Activated CD4-positive, alpha-beta T cell treated with anti-CD3 and anti-CD28 coated beads, Interleukin-10, Interleukin-2, amounts not matched to agents 100 ng/mL and 50 ng/mL, durations not matched to agents 16 hours and 8 hours (primary cell): ENCODE results near the gene NLRP6.
"Not testable (repeated sequence)": the region's sequence is repeated elsewhere in the genome, so short reads cannot be mapped to it uniquely, and the experiment has no call there.

Experiments used
- DNase-seq: peaks from one replicate; pipeline ENCODE4 v3.0.0-alpha.2; 2020

NLRP6 gene

DNA sequence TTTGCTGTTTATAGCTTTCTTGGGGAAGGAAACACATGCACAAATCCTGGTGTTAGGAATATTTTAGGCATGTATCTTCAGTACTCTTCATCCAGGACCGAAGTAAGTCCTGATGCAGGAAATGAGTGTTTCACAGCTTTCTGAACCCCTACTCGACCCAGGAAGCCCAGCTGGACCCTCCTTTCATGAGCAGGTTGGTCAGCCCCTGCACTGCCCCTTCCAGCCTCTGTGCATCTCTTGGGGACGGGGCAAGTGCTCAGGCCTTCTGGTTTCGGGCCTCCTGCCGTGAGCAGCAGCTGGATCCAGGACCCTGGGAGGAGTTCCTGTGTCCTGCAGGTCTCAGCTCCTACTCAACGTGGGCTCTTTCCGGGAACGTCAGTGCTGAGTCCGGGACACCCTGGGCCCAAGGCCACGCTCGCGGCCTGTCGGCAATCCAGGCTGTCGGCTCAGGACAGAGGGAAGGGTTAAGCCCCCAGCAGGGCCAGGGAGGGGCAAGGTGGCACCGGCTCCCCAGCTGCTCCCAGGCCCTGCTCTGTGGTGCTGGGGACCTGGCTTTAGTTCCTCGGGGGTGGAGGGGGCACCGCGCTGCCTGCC lies 31.9 kb downstream of the NLRP6 start:
- not testable (repeated sequence) for DNase-seq

DNA sequence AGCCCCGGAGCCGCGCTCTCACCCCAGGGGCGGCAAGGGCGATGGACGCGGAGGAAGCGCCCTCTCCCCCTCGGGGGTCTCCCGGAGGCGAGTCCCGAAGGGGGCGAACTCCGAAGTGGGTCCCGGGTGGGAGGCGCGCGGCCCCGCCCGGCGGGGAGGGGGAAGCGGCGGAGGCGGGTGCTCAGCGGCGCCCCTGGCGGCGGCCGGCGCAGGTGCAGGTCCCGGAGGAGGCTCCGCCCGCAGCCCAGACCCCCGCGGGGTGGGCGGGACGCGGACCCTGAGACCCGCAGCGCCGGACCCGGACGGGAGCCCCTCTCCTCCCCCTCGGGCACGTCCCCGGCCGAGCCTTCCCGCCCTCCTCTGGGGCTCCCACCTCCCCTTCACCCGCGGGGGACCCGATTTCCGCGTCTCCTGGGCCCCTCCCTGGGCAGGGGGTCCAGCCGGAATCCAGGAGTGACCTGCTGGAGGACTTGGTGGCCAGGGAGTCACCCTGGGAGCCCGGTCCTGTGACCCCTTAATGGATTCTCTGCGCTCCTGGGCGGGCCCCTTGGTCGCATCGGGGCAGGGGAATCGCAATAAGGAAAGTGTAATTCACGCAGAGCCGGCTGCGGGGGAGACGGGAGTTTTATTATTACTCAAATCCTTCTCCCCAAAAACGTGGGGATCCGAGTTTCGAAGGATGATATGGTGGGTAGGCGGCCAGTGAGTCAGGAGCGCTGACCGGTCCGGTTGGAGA lies 33.0 kb downstream of the NLRP6 start:
- not testable (repeated sequence) for DNase-seq

DNA sequence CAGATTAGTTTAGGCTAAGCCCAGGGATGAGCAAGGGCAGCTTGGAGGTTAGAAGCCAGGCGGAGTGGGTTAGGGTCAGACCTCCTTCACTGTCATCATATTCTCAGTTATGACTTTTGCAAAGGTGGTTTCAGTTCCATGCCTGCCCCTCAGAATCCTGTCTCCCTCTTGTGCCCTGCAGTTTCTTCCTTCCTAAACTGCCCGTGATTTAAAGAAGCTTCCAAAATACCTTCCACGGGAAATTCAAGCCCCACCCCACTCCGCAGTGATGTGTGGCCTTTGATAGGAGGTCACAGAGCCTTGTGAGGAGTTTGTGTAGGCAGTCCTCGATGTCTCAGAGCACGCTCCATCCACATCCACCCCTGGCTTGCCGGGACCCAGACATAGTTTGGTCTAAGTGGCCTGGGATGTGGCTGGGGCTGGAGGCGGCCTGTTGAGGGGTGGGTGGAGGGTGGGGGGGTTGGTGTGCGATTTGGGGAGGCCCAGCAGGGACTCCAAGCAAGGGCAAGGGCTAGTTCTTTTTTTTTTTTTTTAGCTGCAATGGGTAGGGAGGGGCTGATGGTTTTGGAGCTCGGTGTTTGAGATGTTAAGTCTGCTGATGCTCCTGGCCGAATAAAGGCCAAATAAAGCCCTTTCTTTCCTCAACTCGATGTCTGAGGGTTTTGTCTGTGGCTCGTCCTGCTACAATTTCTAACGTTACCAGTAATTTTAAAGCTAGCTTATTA lies 34.0 kb downstream of the NLRP6 start:
- DNase-seq = peak; percentile 55

DNA sequence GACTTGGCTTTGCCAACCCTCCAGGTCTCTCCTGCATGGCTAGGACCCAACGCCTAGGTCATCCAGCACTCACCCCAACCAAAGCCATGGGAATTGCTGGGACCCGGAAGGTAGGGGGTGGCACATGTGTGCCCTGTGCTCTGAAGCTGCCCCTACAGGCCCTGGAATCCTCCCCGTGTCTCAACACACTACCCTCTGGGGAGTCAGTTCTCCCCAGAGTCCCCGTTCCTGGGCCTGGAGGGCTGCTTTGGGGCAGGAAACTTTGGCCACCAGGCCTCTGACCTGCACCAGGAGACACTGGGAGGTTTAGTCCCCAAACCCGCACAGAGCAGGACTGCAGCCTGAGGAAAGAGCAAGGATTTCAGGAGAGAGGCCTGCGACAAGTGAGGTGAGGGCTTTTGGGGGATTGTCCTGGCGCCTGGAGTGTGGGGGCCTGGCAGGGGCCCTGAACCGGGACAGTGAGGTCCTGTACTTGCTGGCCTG lies 35.1 kb downstream of the NLRP6 start:
- no peak for DNase-seq

DNA sequence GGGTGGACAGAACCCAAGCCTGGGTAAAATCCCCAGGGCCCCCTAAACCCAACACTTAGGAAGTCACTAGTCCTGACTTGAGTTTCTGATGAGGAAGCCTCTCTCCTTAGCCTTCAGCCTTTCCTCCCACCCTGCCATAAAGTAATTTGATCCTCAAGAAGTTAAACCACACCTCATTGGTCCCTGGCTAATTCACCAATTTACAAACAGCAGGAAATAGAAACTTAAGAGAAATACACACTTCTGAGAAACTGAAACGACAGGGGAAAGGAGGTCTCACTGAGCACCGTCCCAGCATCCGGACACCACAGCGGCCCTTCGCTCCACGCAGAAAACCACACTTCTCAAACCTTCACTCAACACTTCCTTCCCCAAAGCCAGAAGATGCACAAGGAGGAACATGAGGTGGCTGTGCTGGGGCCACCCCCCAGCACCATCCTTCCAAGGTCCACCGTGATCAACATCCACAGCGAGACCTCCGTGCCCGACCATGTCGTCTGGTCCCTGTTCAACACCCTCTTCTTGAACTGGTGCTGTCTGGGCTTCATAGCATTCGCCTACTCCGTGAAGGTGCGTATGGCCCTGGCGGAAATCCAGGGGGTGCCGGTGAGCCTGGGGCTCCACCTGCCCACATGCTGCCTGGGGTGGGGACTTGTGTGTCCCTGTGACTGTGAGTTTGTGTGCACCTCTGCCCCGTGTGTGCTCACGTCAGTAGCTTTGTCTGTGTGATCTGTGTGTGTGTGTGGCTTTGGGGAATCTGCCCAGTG lies 35.8 kb downstream of the NLRP6 start, which contains the start of gene IFITM1:
Gene IFITM1, plus strand, starts transcription at position 254 of the 767 bp plus-strand sequence. Its CDS starts 131 bp downstream, at position 385.
- DNase-seq = peak; percentile 89

DNA sequence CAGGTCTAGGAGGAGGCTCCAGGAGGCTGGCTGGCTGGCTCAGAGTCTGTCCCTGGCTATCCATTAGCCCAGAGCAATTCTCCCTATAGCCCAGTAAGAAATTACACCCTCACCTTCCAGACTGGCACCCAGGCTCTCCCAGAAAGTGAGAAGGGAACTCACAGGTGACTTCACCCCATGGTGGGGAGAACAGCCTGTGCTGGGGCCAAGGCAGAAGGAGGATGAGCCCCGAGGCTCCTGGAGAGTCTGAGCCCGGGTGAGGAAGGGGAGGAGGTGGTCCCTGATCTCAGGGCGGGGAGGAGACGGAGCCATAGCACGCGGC lies 36.3 kb downstream of the NLRP6 start:
- not testable (repeated sequence) for DNase-seq

DNA sequence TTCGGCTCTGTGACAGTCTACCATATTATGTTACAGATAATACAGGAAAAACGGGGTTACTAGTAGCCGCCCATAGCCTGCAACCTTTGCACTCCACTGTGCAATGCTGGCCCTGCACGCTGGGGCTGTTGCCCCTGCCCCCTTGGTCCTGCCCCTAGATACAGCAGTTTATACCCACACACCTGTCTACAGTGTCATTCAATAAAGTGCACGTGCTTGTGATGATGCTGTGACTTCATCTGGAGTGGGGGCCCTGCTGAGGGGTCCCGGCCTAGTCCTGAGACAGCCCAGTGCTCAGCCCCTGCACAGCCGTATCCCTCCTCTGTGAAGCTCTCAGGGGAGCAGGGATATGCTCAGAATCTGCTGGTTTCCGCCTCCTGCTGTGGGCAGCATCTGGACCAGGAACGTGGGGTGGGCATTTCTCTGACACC lies 36.9 kb downstream of the NLRP6 start:
- peak; percentile 36 for DNase-seq

DNA sequence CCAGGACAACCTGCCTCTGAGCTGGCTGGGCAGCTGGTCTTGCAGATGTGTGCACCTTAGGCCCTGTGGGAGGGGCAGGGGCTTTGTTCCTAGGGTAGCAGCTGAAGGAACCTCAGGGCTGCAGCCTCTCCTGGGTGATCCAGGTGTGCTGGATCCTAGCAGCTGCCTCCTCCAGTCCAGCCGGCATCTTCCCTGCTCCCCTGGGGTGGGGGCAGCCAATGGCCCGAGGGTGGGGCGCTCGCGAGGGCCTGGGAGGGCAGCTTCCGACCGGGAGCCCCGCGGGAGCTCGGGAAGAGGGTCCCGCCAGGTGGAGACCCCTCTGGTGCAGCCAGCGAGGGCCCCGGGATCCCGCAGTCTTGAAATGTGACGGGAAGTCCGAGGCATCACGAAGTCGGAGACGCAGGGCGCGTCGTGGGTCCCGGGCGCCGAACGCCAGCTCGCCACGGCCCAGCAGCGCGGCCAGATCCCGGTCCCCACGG lies 37.3 kb downstream of the NLRP6 start:
- DNase-seq = no peak

DNA sequence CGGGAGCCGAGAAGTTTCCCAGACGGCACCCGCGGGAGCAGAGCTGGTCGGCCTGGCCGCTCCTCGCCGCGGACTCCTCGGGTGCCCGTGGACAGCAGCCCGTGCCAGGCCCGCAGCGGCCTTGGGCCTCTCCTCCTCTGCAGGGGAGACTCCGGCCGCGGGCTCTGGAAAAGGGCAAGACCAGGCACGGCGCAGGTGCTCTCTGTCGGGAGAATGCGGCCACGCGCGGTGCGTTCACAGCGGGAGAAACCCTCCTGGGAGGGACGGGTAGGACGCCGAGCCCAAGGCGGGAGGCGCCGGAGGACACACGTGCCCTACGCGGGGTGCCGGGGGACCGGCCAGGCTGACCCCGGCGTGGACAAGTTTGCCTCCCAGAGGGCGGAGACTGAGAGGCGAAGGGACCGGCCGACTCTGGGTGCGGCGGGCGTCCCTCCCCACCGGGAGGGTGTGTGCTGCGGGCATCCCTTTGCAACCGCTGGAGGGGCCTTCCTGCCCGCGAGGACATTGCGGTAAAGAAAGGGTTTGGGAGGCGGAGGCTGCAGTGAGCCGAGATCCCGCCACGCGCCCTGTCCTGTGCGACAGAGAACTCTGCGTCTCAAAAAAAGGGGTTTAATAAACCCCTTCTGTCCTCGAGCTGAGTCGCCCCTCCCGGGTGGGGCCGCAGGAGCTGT lies 38.0 kb downstream of the NLRP6 start:
- DNase-seq = peak; percentile 43

DNA sequence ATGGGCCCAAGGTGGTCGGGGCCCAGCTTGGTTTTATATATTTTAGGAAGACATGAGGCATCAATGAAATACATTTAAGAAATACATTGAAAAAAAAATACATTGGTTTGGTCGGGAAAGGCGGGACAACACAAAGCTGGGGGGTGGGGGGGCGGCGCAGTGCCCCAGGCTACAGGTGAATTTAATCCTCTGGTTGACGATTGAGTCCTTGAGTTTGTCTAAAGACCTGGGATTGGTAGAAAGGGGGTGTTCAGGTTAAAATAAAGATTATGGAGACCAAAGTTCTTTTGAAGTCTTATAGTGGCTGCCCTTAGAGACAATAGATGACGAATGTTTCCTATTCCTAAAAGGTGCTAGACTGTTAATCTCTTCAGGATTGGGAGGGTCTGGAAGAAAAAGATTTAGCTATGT lies 38.7 kb downstream of the NLRP6 start:
- no peak for DNase-seq

DNA sequence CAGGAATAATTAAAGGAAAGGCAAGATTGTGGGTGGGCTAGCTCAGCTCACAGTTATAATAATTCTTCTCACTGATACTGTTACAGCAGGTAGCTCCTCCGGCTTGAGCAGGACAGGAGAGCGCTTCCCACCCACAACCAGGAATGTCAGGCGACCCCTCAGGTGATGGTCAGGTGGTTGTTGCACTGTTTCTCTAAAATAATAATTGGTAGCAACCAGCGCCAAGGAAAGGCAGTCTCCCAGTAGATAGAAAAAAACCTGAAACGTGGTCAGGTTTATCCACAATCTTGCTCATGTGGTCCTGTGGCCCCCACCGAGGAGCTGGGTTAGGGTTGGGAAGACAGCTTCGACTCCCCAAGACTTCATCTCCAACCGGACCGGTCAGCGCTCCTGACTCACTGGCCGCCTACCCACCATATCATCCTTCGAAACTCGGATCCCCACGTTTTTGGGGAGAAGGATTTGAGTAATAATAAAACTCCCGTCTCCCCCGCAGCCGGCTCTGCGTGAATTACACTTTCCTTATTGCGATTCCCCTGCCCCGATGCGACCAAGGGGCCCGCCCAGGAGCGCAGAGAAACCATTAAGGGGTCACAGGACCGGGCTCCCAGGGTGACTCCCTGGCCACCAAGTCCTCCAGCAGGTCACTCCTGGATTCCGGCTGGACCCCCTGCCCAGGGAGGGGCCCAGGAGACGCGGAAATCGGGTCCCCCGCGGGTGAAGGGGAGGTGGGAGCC lies 39.6 kb downstream of the NLRP6 start:
- DNase-seq = not testable (repeated sequence)

DNA sequence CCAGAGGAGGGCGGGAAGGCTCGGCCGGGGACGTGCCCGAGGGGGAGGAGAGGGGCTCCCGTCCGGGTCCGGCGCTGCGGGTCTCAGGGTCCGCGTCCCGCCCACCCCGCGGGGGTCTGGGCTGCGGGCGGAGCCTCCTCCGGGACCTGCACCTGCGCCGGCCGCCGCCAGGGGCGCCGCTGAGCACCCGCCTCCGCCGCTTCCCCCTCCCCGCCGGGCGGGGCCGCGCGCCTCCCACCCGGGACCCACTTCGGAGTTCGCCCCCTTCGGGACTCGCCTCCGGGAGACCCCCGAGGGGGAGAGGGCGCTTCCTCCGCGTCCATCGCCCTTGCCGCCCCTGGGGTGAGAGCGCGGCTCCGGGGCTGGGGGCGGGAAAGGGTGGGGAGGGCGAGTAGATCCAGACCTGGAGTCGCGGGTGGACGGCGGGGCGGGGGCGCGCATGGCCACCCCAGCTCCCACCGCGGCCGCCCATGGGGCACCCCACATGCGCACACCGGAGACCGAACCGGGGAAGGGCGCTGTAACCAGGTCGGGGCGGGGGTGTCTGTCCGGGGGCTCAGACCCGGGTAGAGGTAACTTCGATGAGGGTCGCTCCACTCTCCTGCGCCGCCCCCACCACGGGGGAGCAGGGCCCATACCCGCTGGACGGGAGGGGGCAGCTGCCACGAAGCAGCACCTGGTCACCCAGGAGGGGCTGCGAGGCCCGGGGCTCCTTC lies 40.4 kb downstream of the NLRP6 start:
- DNase-seq = not testable (repeated sequence)

DNA sequence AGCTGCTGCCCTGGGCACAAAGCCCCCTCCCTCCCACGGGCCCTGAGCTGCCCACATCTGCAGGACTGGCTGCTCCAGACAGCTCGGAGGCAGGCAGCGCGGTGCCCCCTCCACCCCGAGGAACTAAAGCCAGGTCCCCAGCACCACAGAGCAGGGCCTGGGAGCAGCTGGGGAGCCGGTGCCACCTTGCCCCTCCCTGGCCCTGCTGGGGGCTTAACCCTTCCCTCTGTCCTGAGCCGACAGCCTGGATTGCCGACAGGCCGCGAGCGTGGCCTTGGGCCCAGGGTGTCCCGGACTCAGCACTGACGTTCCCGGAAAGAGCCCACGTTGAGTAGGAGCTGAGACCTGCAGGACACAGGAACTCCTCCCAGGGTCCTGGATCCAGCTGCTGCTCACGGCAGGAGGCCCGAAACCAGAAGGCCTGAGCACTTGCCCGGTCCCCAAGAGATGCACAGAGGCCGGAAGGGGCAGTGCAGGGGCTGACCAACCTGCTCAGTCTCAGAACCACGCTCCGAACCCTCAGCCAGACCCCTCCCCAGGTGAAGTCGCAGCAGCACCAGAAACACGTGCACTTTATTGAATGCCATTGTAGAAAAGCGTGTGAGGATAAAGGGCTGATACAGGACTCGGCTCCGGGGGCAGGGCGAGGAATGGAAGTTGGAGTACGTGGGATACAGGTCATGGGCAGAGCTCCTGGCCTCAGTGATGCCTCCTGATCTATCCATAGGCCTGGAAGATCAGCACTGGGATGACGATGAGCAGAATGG lies 41.1 kb downstream of the NLRP6 start:
- not testable (repeated sequence) for DNase-seq

DNA sequence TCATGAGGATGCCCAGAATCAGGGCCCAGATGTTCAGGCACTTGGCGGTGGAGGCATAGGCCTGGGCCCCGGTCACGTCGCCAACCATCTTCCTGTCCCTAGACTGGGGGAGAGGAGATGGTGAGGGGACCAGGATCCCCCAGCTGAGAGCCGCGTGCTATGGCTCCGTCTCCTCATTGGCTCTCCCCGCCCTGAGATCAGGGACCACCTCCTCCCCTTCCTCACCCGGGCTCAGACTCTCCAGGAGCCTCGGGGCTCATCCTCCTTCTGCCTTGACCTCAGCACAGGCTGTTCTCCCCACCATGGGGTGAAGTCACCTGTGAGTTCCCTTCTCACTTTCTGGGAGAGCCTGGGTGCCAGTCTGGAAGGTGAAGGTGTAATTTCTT lies 41.7 kb downstream of the NLRP6 start:
- not testable (repeated sequence) for DNase-seq

DNA sequence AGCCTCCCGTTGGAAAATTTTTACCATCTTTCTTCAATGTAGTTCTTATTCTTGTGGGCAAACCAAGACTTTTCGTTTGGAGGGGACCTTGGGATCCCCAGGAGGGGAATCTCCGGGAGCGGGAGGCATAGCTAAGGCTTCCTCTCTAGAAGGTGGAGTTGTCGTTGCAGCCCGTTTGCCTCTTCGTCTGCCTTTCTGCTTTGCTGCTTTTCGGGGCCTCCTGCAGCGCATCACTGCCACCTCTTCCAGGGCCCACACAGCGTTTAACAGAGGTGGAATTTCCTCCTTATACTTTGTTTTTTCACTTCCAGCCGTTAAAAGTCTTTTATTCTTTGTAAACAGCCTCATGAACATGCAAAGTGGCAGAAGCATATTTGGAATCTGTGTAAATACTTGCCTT lies 45.9 kb downstream of the NLRP6 start:
- no peak for DNase-seq

DNA sequence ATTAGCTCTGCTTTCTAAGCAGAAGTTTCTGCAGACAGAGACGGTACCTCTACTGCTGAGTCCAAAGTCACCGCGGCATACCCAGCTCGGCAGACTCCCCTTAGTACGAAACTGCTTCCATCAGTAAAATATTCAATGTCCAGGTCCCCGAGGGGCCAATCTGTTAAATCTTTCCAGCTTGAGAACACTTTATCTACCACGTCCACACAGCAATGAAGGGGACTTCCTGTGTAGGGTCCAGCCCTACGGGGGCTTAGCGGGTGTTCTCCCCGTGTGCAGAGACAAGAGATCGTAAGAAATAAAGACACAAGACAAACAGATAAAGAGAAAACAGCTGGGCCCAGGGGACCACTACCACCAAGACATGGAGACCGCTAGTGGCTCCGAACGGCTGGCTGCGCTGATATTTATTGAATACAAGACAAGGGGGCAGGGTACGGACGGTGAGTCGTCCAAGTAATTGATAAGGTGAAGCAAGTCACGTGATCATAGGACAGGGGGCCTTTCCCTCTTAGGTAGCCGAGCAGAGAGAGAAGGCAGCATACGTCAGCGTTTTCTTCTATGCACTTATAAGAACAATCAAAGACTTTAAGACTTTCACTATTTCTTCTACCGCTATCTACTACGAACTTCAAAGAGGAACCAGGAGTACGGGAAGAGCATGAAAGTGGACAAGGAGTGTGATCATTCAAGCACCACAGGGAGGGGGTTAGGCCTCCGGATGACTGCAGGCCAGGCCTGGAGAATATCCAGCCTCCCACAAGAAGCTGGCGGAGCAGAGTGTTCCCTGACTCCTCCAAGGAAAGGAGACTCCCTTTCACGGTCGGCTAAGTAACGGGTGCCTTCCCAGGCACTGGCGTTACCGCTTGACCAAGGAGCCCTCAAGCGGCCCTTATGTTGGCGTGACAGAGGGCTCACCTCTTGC lies 46.6 kb downstream of the NLRP6 start:
- not testable (repeated sequence) for DNase-seq

DNA sequence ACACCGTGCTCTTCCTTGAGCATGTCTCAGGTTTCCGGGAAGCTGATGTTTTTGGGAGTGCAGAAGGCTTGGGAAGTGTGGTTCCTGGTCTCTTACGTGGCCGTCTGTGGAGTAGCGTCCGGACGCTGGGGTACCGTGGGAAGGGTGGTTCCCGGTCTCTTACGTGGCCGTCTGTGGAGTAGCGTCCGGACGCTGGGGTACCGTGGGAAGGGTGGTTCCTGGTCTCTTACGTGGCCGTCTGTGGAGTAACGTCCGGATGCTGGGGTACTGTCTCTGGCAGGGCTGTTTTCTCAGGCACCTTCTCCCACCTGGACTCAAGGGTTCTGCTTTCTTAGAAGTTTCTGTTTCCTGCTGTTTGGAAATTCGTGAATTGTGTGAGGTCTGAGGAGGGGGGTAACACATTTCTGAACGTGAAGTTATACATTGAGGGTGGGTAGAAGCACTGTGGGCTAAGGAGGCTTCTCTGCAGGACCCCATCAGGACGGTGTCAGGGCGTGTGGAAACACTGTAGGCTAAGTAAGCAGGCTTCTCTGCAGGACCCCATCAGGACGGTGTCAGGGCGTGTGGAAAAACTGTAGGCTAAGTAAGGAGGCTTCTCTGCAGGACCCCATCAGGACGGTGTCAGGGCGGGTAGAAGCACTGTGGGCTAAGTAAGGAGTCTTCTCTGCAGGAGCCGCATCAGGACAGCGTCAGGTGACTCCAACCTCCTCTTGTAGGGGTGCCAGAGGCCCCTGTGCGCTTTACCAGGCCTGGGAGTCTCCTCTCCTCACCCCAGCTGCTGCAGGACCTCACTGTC lies 47.8 kb downstream of the NLRP6 start:
- DNase-seq = no peak

DNA sequence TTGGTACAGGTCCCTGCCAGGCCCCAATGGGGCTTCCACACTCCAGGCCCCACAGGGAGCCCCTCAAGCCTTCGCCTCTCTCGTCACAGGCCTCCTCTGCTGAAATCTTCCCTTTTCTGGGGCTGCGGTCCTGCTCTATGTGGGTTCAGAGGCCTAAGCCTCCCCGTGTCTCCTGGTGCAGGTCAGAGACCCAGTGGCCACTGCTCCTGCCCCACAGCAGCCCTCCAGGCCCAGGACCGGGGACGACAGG lies 48.3 kb downstream of the NLRP6 start:
- no peak for DNase-seq
